GM19468 (cell line): ENCODE measurements around the gene SOX8.
"Not testable (repeated sequence)": the region's sequence is repeated elsewhere in the genome, so short reads cannot be mapped to it uniquely, and the experiment has no call there.

Source experiments
- ATAC-seq: cut with Tn5 transposase; IDR thresholded peaks from one replicate; pipeline ENCODE4 v1.9.1; 2021; ENCODE audit warnings: mild to moderate bottlenecking, moderate library complexity, moderate number of reproducible peaks; ENCODE audit not compliant: unreplicated experiment; ENCODE audit errors: extremely low read depth

The SOX8 gene

GRCh38 chr16:952321-952720 lies 29.2 kb upstream of the SOX8 start:
- ATAC-seq = no peak

GRCh38 chr16:953818-954217 lies 27.8 kb upstream of the SOX8 start:
- ATAC-seq = not testable (repeated sequence)

- not testable (repeated sequence) for ATAC-seq
Observed at GRCh38 chr16:955766-956165, 25.8 kb upstream of the SOX8 start.

- ATAC-seq = no peak
Observed at GRCh38 chr16:959232-960040, 22.1 kb upstream of the SOX8 start.

GRCh38 chr16:962366-962765 lies 19.2 kb upstream of the SOX8 start:
- no peak for ATAC-seq

GRCh38 chr16:962901-963814 lies 18.4 kb upstream of the SOX8 start:
- no peak for ATAC-seq

- no peak for ATAC-seq
Observed at GRCh38 chr16:963913-964312, 17.7 kb upstream of the SOX8 start.

- no peak for ATAC-seq
Observed at GRCh38 chr16:964356-965035, 17.1 kb upstream of the SOX8 start.

- ATAC-seq = no peak
Observed at GRCh38 chr16:965036-965395, 16.6 kb upstream of the SOX8 start.

GRCh38 chr16:965487-965886 lies 16.1 kb upstream of the SOX8 start:
- no peak for ATAC-seq

- no peak for ATAC-seq
Observed at GRCh38 chr16:966035-966434, 15.5 kb upstream of the SOX8 start.

GRCh38 chr16:966505-966904 lies 15.1 kb upstream of the SOX8 start:
- no peak for ATAC-seq

GRCh38 chr16:967077-967541 lies 14.5 kb upstream of the SOX8 start:
- no peak for ATAC-seq

GRCh38 chr16:967546-968295 lies 13.8 kb upstream of the SOX8 start:
- no peak for ATAC-seq

- ATAC-seq = no peak
Observed at GRCh38 chr16:968620-969019, 12.9 kb upstream of the SOX8 start.

- ATAC-seq = no peak
Observed at GRCh38 chr16:969508-970385, 11.8 kb upstream of the SOX8 start.

GRCh38 chr16:970386-970765 lies 11.2 kb upstream of the SOX8 start:
- peak; percentile 3 for ATAC-seq

- ATAC-seq = peak; percentile 56
Observed at GRCh38 chr16:970766-971581, 10.6 kb upstream of the SOX8 start, which contains the start of gene LMF1. Gene LMF1, minus strand, starts transcription at chr16:970984. Its CDS starts 4 bp downstream, at chr16:970980.
